Thoracic aorta (tissue), 2 donors: Measurements from ENCODE around the gene USP9X. TPM values are rescaled to one million over a fixed set of nuclear protein-coding genes. Genes with fewer than 3 reads are reported as not detected.

Experiments used
- ATAC-seq: fragments of 150-250 bp; one replicate; pipeline ENCODE4 v1.8.0; 2017; ENCODE audit warnings: low read depth; ENCODE audit not compliant: insufficient number of reproducible peaks, low FRiP score
- DNase-seq: peaks from one replicate; pipeline ENCODE4 v3.0.0-alpha.2; 2020; ENCODE audit warnings: low spot score
- H3K27ac ChIP-seq, 2 donors: fragments of 200-600 bp; sonication (generic); 1 replicate in 1 of 2; 2 replicates in 1 of 2; pipeline ENCODE4 v1.5.1; 2016; ENCODE audit warnings: mild to moderate bottlenecking in 2 of 2, moderate library complexity in 2 of 2
- H3K27me3 ChIP-seq: fragments of 200-600 bp; sonication (generic); replicated peaks from 2 replicates; pipeline ENCODE4 v1.6.0; 2016; ENCODE audit warnings: mild to moderate bottlenecking; ENCODE audit not compliant: insufficient read depth
- H3K36me3 ChIP-seq: fragments of 200-600 bp; sonication (generic); one replicate; pipeline ENCODE4 v1.5.1; 2016
- H3K4me1 ChIP-seq, 2 donors: fragments of 200-600 bp; sonication (generic); 1 replicate in 1 of 2; 2 replicates in 1 of 2; pipeline versions ENCODE4 v1.5.1 to v1.6.0; 2016; ENCODE audit warnings: low read depth in 2 of 2, mild to moderate bottlenecking in 1 of 2; ENCODE audit not compliant: control insufficient read depth in 1 of 2
- H3K4me3 ChIP-seq: fragments of 200-600 bp; sonication (generic); 2 replicates; pipeline ENCODE4 v1.5.1; 2016; ENCODE audit warnings: mild to moderate bottlenecking
- H3K9me3 ChIP-seq: fragments of 200-600 bp; sonication (generic); 2 replicates; pipeline ENCODE4 v1.5.1; 2016
- total RNA-seq, 2 donors: library from RNA; depleted of rRNA; stranded (reverse); fragments of >200 nt; gene quantifications; one replicate each; pipeline versions ENCODE4 v1.1.0 to v1.2.3, GENCODE V29; 2016
- TF ChIP-seq, protein P1 (sequence below): fragments of 200-600 bp; sonication (generic); IDR thresholded peaks from one replicate; pipeline ENCODE4 v1.5.1; 2019; ENCODE audit warnings: antibody characterized with exemption

Gene USP9X
- total RNA-seq, 2 donors from 2014 or later, result 81.4 to 87.8 TPM

DNA sequence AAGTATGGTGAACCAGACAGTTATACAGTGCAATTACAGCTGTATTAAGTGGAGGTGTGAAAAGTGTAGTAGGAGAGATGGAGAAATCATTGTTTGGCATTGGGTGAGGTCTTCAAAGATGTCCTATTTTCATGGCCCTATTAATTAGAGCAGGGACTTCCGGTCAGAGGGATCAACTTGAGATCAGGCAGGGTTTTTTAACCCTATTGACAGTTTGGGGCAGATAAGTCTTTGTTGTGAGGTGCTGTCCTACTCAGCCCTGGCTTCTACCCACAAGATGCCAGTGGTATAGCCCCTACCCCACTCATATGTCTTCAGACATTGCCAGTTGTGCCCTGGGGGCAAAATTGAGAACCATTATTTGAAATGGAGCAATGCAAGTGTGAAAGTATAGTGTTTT lies 9.9 kb downstream of the USP9X start:
- H3K9me3 ChIP-seq, result no peaks in the 10 kb centered on the region
- DNase-seq (no peak), ATAC-seq (no peak)
- no peaks in the 10 kb centered on the region for H3K36me3 ChIP-seq
- peak overlapping the region; percentile 9 for H3K4me3 ChIP-seq
- H3K27me3 ChIP-seq, result no peaks in the 10 kb centered on the region
- TF ChIP-seq, protein P1, sequence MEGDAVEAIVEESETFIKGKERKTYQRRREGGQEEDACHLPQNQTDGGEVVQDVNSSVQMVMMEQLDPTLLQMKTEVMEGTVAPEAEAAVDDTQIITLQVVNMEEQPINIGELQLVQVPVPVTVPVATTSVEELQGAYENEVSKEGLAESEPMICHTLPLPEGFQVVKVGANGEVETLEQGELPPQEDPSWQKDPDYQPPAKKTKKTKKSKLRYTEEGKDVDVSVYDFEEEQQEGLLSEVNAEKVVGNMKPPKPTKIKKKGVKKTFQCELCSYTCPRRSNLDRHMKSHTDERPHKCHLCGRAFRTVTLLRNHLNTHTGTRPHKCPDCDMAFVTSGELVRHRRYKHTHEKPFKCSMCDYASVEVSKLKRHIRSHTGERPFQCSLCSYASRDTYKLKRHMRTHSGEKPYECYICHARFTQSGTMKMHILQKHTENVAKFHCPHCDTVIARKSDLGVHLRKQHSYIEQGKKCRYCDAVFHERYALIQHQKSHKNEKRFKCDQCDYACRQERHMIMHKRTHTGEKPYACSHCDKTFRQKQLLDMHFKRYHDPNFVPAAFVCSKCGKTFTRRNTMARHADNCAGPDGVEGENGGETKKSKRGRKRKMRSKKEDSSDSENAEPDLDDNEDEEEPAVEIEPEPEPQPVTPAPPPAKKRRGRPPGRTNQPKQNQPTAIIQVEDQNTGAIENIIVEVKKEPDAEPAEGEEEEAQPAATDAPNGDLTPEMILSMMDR, result no peak
- no peak overlapping the region for H3K27ac ChIP-seq
- H3K4me1 ChIP-seq, result peaks cover 18 to 51% of the 10 kb centered on the region in 2 donors

DNA sequence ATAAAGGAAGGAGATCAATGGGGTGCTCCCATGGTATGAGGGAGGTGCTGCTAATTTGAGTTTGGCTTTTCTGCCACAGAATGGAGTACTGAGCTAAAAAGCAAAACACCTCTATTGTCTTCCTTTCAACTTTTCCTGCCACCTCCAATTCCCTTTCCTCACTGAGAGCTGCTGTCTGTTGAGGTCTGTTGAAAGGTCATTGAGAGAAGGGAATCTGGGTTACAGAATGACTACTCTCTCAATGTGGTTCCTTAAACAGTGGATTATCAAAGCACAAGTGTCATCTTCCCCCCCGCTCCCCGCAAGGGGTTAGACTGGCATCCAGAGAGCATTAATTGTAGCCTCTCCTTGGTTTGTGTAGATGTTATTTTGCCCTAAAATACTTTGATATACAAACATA lies 10.7 kb downstream of the USP9X start:
- Histone ChIP-seq H3K4me1 (peaks cover 18 to 48% of the 10 kb centered on the region in 2 donors), H3K4me3 (no peak overlapping the region), H3K36me3 (no peaks in the 10 kb centered on the region), H3K27ac (no peak overlapping the region), H3K27me3 (no peaks in the 10 kb centered on the region), H3K9me3 (no peaks in the 10 kb centered on the region)
- DNase-seq (no peak), ATAC-seq (no peak)
- TF ChIP-seq, protein P1, result no peak

DNA sequence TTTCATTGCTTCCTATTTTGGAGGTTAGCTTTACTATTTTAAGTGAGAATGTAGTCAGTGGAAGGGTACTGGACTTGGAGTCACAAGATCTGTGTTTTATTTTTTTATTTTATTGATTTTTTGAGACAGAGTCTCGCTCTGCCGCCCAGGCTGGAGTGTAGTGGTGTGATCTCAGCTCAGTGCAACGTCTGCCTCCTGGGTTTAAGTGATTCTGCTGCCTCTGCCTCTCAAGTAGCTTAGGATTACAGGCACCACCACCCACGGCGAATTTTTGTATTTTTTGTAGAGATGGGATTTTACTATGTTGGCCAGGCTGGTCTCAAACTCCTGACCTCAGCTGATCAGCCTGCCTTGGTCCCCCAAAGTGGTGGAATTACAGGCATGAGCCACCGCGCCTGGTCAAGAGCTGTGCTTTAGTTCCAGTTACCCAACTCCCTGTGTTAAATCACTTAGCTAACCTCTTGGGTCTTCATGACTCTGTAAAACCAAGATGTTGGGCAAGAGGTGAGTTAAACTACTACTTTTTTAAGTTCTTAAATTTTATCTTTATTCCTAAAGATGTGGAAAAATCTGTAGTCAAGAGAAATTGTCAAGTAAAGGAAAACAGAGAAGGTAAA lies 11.2 kb downstream of the USP9X start:
- H3K27ac ChIP-seq, result no peak overlapping the region
- H3K27me3 ChIP-seq, result no peaks in the 10 kb centered on the region
- no peak overlapping the region for H3K4me3 ChIP-seq
- TF ChIP-seq, protein P1, result no peak
- DNase-seq (no peak), ATAC-seq (no peak)
- H3K4me1 ChIP-seq, result peaks cover 18 to 48% of the 10 kb centered on the region in 2 donors
- H3K9me3 ChIP-seq, result no peaks in the 10 kb centered on the region
- H3K36me3 ChIP-seq, result no peaks in the 10 kb centered on the region

GRCh38 chrX:41097326-41097725 lies 12.1 kb downstream of the USP9X start:
- H3K4me1 ChIP-seq, result peaks cover 14 to 44% of the 10 kb centered on the region in 2 donors
- H3K27ac ChIP-seq, result no peak overlapping the region
- H3K36me3 ChIP-seq, result no peaks in the 10 kb centered on the region
- TF ChIP-seq, protein P1, result no peak
- no peak overlapping the region for H3K4me3 ChIP-seq
- no peak for ATAC-seq
- no peak for DNase-seq
- no peaks in the 10 kb centered on the region for H3K9me3 ChIP-seq
- no peaks in the 10 kb centered on the region for H3K27me3 ChIP-seq

GRCh38 chrX:41100200-41100599 lies 15.0 kb downstream of the USP9X start:
- TF ChIP-seq, protein P1, result no peak
- H3K27ac ChIP-seq, result no peak overlapping the region
- H3K36me3 ChIP-seq, result no peaks in the 10 kb centered on the region
- H3K4me3 ChIP-seq, result no peak overlapping the region
- ATAC-seq, result no peak
- no peak for DNase-seq
- no peaks in the 10 kb centered on the region for H3K27me3 ChIP-seq
- H3K9me3 ChIP-seq, result no peaks in the 10 kb centered on the region
- peaks cover 10 to 37% of the 10 kb centered on the region in 2 donors for H3K4me1 ChIP-seq
